NOMO-1 treated with DMSO at 0.1 percent for 48 hours (cell line): Measurements from ENCODE around the gene CITED4.

Experiments
- DNase-seq: peaks from one replicate; lab custom pipeline; 2025; ENCODE audit not compliant: unreplicated experiment; lab: John Stamatoyannopoulos, UW

Gene CITED4

GRCh38 chr1:40855513-40855912 is 6.7 kb downstream of the CITED4 start:
- no peak for DNase-seq

DNA sequence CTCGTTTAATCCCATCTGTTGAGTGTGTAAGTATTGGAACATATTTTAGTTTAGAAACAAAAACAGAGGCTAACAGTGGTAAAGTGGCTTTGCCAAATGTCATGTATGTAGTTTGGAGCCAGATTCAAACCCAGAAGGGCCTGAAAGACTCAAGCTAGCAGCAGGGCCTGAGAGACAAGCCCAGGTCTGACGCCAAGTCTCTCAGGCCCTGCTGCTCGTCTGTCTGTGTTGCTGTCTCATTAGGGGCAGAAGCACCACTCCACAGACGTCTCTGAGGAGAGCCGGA is 8.3 kb downstream of the CITED4 start:
- DNase-seq = no peak

DNA sequence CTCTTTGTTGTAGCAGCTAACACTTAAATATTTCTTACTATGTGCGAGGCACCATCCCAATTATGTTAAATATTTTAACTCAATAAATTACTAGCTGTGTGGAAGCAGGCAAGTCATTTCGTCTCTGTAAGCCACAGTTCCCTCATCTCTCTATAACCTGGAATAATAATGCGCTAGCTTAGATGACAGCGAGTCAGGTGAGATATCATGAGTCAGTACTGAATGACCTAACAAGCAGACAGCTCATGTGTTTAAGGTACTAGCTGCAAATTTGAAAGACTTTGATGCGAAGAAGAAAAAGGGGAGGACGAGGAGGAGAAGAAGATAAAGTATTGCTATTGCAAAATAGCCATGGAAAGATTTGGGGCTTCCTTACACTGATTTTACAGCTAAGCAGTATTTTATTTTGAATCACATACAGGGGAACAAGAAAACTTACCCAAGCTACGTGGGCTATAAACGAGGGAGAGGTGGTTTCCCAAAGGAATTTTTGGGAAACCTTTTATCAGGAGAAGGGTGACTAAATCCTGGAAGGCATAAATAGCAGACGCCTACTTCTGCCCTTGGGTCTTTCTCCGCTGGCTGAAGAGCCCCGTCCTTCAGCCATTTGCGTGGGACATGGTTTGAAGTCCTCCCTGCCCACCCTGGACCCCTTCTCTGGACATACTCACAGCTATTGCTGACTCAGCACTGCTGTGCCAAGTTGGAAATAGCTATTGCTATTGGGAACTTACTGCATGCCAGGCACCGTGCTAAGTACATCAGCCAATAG is 8.9 kb downstream of the CITED4 start:
- DNase-seq = no peak

GRCh38 chr1:40851643-40852042 is 10.5 kb downstream of the CITED4 start:
- DNase-seq = peak; percentile 38

GRCh38 chr1:40849801-40850592 is 12.2 kb downstream of the CITED4 start:
- peak; percentile 60 for DNase-seq

DNA sequence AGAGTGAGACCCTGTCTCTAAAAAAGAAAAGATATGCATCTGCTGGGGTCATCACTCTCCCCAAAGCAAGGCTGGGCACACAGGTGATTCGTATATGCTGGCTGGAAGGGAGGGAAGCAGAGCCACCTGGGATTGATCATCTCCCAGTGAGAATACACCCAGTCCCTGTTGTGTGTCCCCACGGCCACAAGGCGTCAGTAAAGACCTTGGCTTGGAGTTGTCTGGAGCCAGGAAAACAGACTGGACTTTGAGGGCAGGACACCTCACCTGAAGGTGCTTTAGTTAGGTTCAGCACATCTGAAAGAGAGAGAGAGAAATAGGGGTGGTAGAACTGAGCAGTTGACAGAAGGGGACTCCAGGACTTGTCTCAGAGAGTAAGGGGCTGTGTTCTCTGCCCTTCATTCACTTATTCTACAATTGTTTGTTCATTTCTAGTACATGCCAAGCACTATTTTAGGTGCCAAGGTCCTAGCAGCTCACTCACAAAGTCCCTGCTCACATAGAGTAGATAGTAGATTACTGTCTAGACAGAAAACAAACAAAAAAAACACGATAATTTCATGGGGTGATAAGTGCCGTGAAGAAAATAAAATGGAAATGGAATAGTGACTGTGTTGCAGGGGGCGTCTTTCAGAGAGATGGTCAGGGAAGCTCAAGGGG is 13.5 kb downstream of the CITED4 start:
- DNase-seq = peak; percentile 46

GRCh38 chr1:40847023-40847745 is 15.0 kb downstream of the CITED4 start:
- no peak for DNase-seq

GRCh38 chr1:40845895-40846294 is 16.3 kb downstream of the CITED4 start:
- no peak for DNase-seq

DNA sequence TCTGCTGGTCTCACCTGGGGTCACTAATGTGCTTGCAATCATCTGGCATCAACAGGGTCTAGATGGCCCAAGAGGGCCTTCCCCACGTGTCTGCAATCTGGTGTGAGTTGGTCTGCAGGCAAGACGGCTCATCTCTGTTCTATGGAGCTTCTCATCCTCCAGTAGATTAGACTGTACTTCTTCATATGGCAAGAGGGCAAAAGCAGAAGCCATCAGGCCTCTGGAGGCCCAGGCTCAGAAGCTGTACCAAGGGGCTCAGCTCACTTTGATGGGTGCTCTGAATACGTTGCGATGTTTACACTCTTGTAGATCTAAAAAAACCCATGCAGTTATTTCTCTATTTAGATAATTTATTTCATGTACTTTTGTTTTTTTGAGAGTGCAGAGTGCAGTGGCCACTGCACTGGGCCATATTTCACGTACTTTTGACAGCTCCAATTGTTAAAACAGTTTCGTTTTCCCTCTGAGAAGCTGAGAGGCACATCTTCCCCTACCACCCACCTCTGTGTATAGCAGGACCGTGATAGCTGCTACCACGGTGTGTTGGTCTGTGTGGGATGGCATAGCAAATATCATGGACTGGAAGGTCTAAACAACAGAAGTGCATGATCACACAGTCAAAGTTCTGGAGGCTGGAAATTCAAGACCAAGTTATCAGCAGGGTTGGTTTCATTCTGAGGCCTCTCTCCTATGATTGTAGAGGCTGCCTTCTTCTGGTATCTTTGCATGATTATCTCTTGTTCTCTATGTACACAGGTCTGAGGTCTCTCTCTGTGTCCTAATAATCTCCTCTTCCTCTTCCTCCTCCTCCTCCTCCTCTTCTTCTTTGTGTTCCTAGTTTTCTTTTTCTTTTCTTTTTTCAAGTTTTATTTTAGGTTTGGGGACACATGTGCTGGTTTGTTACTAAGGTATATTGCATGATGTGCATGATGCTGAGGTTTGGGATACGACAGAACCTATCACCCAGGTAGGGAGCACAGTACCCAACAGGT is 17.0 kb downstream of the CITED4 start:
- peak; percentile 55 for DNase-seq

DNA sequence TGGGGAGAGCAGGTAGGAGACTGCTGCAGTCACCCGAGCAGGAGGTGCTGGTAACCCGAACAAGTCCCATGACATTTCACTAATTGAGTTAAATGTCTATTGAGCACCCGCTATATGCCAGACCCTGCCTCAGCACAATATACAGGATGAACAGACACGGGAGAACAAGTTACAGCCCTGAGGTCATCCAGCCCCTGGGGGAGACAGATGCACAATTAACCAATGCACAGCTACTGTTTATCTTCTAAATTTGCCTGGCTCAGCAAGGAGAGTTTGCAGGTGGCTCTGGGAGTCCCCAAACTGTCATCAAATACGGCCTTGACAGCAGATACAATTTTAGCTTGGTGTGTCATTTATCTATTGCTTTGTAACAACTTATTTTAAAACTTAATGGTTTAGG is 18.1 kb downstream of the CITED4 start:
- no peak for DNase-seq

GRCh38 chr1:40842691-40843090 is 19.5 kb downstream of the CITED4 start:
- DNase-seq = no peak

GRCh38 chr1:40842207-40842606 is 20.0 kb downstream of the CITED4 start:
- DNase-seq = no peak

GRCh38 chr1:40841602-40842001 is 20.6 kb downstream of the CITED4 start:
- DNase-seq = no peak

- no peak for DNase-seq
Measured at GRCh38 chr1:40840526-40841323, 21.4 kb downstream of the CITED4 start.

DNA sequence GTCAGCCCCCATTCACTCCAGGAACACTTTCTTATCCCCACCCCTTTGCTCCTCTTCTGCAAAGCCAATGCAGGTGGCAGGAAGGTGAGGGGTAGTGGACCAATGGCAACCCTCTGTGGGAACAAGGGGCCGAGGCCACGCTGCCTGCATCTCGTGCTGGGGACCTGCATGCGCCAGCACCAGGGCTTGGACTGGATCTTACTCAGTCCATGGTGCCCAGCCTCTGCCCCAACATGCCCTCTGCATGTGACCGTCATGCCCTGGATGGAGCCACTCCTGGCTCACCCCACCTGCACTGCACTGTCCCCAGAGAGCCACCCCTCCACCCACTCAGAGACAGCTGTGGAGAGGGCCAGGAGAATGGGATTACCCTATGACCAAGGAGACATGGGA is 22.2 kb downstream of the CITED4 start:
- DNase-seq = no peak

- DNase-seq = no peak
Measured at GRCh38 chr1:40838980-40839942, 22.9 kb downstream of the CITED4 start.

DNA sequence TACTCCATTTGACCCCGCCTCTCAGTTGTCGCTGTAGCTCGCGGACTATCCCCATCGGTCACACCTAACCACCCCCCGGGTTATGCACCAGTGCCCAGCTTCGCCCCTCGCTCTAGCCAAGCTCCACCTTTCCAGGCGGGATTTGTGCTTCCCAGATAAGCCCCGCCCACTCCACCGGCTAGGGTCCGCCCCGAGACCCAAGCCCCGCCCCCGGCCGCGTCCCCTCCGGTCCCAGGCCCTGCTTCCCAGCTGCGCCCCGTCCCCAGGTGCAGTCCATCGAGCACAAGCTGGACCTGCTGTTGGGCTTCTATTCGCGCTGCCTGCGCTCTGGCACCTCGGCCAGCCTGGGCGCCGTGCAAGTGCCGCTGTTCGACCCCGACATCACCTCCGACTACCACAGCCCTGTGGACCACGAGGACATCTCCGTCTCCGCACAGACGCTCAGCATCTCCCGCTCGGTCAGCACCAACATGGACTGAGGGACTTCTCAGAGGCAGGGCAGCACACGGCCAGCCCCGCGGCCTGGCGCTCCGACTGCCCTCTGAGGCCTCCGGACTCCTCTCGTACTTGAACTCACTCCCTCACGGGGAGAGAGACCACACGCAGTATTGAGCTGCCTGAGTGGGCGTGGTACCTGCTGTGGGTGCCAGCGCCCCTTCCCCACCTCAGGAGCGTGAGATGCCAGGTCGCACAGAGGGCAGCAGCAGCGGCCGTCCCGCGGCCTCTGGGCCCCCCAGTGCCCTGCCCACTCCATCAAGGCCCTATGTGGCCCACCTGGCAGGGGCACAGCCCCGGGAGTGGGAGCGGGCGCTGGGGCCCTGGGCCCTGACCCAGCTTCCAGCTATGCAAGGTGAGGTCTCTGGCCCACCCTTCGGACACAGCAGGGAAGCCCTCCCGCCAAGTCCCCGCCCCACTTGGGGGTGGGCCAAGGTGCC is 23.9 kb downstream of the CITED4 start:
- DNase-seq = no peak
